GM18873 (cell line): Measurements from ENCODE around the gene NEU4.
"Not testable (repeated sequence)": the region's sequence is repeated elsewhere in the genome, so short reads cannot be mapped to it uniquely, and the experiment has no call there.

Experiments
- ATAC-seq: cut with Tn5 transposase; IDR thresholded peaks from one replicate; pipeline ENCODE4 v1.9.1; 2021; ENCODE audit warnings: mild to moderate bottlenecking, moderate library complexity, moderate number of reproducible peaks; ENCODE audit not compliant: unreplicated experiment, low FRiP score

Gene NEU4, protein sequence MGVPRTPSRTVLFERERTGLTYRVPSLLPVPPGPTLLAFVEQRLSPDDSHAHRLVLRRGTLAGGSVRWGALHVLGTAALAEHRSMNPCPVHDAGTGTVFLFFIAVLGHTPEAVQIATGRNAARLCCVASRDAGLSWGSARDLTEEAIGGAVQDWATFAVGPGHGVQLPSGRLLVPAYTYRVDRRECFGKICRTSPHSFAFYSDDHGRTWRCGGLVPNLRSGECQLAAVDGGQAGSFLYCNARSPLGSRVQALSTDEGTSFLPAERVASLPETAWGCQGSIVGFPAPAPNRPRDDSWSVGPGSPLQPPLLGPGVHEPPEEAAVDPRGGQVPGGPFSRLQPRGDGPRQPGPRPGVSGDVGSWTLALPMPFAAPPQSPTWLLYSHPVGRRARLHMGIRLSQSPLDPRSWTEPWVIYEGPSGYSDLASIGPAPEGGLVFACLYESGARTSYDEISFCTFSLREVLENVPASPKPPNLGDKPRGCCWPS

DNA sequence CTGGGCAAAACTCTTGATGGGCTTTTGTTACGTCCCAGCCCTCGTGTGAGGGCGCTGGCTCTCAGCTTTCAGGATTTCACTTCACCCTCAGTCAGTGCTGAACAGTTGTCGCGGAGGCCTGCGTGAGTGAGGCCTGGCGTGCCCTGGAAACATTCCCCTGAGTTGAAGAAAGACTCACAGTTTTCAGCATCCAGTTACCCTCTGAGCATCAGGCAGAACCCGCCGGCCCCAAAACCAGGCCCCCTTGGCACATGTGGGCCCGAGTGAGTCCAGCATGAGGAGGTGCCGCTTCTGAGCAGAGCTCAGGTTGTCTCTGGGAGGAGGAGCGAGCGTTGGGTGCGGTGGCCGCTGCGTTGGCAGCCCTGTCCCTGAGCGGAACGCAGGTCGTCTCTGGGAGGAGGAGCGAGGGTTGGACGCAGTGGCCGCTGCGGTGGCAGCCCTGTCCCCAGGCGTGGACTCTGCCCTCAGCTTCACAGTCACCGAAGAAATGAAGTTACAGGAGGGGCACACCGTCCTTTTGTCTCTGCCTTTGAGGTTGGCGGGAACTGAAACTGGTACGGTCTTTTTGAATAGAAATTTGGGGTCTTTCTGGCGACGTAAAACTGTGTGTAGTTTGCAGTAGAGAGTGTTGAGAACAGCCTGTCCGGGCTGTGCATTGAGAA is at the start of gene NEU4:
NEU4 (plus strand) TSS at position 473 of the 662 bp plus-strand sequence. CDS start 5,292 bp downstream, outside the sequence.
- no peak for ATAC-seq

DNA sequence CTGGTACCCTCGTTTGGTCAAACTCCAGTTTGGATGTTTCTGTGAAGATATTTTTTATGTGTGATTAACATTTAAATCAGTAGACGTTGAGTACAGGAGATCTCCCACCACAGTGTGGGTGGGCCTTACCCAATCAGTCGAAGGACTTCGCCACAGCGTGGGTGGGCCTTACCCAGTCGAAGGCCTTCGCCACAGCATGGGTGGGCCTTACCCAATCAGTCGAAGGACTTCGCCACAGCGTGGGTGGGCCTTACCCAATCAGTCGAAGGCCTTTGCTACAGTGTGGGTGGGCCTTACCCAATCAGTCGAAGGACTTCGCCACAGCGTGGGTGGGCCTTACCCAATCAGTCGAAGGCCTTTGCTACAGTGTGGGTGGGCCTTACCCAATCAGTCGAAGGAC is 49.1 kb upstream of the NEU4 start:
- ATAC-seq = not testable (repeated sequence)

DNA sequence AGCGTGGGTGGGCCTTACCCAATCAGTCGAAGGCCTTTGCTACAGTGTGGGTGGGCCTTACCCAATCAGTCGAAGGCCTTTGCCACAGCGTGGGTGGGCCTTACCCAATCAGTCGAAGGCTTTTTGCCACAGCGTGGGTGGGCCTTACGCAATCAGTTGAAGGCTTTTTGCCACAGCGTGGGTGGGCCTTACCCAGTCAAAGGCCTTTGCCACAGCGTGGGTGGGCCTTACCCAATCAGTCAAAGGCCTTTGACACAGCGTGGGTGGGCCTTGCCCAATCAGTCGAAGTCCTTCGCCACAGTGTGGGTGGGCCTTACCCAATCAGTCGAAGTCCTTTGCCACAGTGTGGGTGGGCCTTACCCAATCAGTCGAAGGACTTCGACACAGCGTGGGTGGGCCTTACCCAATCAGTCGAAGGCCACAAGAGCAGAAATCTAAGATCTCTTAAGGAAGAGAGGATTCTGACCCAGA is 48.7 kb upstream of the NEU4 start:
- ATAC-seq = no peak

DNA sequence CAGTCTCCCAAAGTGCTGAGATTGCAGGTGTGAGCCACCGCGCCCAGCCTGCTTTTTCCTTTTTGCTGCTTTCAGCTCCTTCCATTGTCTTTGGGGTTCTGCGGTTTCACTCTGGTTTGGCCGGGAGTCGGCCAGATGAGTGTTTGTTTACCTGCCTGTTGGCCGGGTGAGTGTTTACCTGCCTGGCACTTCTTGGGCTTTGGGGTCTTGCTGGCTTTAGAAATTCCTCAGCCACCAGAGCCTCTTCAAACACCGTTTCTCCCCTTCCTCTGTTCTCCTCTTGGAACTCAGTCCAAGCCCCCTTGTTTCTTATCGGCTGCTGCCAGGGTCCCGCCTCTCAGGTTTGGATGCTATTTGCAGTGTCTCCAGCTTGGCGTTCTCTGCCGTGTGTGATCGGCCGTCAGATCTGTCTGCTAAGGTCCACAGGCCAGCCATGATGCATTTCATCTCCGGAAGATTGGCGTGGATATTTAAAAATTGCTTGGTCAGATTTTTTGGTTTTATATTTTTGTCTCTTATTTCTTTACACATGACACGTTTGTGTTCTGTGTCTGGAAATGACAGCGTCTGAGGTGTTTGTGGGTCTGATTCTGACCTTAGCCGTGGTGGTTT is 46.6 kb upstream of the NEU4 start:
- ATAC-seq = no peak

DNA sequence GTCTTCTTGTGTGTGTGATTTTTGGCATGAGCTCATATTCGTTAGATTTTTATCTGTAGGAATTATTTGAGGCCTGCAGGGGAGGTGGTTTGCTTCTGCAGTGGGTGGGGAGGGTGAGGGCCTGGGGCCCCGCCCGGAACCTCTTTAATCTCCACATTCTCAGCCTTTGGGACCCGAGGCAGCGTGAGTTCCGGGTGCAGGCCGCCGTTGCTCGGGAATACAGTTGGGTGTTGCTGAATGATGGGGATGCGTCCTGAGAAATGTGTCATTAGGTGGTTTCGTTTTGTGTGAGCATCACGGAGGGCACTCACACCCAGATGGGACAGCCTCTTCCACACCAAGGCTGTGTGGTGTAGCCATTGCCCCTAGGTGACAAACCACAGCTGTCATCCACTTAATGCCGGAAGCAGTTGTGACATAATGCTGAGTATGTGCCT is 46.0 kb upstream of the NEU4 start:
- no peak for ATAC-seq

DNA sequence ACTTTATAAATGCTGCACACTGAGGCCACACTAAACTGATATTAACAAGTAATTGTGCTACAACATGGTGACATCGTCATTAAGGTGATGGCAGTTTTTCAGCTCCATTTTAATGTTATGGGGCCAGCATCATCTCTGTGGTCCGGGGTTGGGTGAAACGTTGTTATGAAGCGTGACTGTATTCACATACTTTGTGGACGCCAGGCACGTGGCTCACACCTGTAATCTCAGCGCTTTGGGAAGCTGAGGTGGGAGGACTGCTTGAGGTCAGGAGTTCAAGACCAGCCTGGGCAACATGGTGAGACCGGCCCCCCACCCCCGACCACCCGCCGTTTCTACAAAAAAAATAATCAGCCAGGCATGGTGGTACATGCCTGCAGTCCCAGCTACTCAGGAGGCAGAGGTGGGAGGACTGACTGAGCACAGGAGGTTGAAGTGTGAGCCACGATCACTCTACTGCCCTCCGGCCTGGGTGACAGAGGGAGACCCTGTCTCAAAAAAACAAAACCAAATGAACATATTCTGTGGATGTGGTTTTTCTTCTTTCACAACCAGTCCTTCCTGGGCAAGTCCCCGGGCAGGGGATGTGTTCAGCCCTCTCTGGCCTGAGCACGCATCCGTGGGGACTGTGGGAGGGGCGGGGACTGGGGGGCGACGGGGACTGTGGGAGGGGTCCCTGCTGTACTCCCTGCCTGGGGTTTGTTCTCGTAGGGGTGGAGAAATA is 45.3 kb upstream of the NEU4 start:
- no peak for ATAC-seq

DNA sequence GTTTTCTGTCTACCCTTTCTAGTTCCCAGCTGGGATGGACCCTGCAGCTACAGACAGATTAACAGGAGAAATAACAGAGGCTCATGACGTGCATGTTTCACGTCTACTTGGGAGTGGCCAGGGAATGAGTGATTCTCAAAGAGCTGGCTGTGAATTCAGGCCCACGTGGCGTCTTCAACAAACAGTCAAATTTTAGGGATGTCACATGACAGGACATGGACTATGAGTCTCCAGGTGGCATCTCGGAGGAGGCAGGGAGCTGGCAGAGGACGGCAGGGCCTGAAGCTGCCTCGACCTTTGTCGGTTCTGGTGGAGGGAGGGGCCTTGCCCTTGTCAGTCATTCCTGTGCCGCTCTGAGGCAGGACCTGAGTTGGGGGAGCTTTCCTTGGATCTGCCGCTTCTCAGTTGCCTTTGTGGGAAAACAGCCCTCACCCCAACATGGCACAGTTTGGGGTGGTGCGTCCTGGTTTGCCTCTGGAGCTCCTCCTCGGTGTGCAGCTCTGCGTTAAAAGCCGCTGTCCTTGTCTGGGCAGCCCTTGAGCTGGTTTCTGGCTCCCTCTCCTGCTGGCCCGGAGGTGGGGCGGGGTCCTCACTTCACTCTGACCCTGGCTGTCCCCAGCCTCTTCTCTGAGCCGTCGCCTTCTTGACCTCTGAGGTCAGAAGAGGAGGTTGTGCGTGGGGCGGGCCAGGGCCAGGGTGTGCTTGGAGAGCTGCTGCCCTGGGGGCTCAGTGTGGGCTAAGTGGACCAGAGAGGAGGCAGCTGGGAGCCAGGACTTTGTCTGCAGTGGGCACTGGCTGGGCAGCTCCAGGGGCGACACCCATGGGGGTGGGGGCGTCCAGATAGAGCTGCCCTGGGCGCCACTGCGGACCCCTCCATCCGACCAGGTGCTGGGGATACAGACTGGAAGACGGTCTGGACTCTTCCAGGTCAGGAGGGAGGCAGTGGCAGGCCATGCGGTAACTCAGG is 44.4 kb upstream of the NEU4 start:
- no peak for ATAC-seq

DNA sequence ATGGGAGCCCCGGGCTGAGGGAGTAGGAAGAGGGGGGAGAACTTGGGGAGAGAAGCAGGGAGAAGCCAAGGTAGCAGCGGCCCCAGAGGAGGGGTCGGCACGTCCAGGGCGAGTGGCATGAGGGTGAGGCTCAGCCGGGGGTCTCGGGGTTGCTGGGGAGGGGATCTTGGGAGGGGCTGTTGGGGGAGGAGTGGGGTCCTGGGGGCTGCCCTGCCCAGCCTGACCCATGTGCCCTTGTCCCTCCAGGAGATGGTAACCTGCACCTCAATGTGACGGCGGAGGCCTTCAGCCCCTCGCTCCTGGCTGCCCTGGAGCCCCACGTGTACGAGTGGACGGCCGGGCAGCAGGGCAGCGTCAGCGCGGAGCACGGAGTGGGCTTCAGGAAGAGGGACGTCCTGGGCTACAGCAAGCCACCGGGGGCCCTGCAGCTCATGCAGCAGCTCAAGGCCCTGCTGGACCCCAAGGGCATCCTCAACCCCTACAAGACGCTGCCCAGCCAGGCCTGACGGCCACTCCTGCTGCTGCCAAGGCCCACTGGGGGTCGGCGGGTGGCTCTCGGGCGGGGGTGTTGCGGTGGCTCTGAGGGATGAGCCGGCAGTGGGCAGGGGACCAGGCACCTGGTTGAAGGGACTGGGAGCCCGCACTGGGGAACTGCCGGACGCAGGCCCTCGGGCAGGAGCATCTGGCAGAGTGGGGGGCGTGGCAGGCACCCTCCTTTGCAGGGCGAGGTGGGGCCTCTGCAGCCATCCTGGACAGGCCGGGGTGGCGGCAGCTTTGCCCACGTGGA is 41.3 kb upstream of the NEU4 start:
- ATAC-seq = no peak

DNA sequence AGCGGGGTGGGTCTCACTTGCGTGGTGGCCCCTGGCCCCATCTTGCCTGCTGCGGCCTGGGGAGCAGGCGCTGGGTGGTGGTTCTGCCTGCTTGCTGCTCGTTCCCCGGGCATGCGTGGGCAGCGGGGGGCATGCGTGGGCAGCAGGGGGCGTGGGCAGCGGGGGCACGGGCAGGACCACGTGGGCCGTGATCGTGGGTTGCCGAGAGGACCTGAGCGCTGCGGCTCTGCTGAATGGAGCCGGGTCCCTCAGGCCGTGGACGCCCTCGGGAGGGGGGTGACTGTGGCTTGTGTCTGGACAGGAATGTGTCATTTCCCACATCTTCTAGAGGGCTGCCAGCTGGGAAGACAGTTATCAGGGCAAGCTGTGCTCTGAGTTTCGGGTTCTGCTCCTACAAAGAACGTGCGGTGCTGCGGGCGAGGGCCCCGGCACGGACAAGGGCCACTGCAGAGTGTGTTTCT is 40.7 kb upstream of the NEU4 start:
- ATAC-seq = no peak

DNA sequence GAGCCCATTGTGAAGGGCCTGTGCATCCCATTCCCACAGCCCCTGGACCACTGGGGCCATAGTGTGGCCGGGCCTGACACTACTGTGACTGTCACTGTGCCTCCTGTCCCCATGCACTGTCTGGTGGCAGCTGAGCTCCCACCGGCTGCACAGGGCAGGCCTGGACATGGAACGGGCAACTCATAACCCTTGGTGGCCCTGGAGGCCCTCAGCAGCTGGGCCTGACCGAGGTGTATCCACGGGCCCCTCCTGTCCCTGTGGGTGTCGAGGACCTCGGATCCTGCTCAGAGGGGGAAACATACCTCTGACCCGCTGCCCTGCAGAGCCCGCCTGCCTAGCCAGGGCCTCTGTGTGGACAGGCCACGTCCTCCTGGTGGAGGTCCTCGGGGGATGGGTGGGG is 40.1 kb upstream of the NEU4 start:
- no peak for ATAC-seq

DNA sequence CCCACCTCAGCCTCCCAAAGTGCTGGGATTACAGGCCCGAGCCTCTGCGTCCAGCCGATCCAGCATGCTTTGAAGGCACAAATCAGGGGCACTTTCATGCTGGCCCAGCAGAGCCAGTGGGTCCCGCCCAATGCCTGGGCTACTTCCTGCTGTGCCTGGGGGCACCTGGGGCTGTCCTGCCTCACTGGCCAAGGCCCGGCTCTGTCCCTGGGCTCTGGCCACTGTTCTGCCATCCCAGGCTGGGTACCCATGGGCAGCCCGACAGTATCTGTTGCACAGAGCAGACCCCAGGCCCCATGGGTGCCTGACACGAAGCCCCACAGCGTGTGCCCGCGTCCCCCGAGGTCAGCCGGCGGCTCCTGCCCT is 39.2 kb upstream of the NEU4 start:
- ATAC-seq = no peak

DNA sequence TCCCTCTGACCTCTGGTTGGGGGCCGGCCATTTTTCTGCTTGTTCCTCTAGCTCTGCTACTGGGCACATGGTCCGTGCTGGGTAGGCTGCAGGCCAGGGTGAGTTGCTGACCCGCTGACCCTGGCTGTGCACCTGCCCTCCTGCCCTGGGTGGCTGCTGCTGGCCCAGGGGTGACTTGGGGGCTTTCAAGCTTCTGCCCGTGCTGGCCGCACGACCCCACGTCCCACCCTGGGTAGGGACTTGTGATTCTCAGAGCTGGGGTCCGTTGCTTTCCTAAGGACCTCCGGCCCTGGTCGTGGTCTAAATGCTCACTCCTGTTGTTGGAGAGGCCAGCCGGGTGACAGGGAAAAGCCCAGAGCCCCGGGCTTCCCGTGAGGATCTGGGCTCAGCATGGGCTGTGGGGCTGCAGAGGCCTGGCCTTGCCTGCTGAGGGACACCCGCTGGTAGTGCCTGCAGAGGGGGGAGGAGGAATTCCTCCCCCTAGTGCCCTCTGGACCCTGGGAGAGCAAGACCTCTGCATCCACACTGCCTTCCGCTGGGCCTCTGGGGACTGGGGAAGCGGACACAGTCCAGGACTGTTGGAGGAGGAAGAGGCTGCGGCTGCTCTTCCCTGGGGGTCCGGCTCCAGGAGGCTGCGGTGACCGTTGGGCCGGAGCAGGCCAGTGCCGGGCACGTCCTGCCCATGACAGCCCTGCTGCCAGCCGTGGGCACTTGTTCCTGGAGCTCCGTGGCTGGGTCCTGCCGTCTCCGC is 38.6 kb upstream of the NEU4 start:
- no peak for ATAC-seq

DNA sequence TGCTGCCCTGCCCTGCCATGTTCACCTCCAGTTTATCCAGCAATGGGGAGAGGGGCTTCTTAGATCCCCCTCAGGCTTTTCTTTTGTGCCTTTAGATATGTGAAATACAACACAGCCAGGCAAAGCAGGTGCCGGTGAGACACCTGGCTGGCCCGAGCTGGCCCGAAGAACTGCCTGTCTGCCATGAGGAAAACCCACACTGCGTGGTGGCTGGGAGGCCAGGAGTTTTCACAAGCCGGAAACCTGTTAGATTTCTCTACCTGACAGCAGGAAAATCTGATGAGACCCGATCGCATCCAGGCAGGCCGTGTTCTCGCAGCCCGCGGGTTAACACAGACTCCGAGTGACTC is 38.1 kb upstream of the NEU4 start:
- ATAC-seq = no peak

DNA sequence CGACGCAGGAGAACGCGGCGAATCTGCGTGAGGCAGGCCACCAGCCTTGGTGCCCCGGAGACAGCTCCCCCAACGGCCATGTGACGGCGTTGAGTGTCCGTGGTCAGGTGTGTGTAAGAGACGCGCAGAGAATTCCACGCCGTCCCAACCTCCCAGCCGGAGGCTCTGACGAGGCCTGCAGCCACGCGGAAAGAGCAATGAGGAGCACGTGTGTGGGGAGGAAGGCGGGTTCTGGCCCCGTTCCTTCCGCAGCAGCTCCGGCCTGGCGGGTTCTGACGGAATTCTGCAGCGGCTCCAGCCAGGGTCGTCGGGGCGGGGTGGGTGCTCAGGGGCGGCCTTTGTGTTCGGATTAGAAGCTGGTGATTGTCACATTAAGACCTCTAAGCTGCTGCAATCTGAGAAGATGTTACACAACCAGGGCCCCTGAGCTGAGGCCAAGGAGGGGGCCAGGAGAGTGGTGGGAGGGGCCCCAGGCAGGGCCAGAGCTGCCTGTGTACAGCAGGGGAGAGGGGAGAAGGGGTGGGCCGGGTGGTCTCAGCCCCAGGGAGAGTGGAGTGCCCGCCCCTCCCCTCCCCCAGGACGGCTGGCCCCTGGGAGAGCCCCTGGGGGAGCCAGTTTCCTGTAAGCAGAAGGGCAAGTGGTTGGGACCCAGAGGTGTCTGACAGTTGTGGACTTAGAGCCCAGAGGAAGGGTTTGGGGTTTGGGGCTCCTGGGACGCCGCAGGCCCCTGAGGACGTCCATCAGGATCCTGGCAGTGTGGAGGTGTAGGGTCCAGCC is 37.5 kb upstream of the NEU4 start:
- ATAC-seq = no peak

DNA sequence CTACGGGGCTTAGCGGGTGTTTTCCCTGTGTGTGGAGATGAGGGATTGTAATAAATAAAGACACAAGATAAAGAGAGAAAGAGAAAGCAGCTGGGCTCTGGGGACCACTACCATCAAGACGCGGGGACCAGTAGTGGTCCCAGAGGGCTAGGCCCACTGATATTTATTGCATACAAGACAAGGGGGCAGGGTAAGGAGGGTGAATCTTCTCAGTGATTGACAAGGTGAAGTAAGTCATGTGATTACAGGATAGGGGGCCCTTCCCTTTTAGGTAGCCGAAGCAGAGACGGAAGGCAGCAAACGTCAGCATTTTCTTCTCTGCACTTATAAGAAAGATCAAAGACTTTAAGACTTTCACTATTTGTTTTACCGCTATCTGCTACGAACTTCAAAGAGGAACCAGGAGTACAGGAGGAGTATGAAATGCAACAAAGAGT is 36.9 kb upstream of the NEU4 start:
- no peak for ATAC-seq

DNA sequence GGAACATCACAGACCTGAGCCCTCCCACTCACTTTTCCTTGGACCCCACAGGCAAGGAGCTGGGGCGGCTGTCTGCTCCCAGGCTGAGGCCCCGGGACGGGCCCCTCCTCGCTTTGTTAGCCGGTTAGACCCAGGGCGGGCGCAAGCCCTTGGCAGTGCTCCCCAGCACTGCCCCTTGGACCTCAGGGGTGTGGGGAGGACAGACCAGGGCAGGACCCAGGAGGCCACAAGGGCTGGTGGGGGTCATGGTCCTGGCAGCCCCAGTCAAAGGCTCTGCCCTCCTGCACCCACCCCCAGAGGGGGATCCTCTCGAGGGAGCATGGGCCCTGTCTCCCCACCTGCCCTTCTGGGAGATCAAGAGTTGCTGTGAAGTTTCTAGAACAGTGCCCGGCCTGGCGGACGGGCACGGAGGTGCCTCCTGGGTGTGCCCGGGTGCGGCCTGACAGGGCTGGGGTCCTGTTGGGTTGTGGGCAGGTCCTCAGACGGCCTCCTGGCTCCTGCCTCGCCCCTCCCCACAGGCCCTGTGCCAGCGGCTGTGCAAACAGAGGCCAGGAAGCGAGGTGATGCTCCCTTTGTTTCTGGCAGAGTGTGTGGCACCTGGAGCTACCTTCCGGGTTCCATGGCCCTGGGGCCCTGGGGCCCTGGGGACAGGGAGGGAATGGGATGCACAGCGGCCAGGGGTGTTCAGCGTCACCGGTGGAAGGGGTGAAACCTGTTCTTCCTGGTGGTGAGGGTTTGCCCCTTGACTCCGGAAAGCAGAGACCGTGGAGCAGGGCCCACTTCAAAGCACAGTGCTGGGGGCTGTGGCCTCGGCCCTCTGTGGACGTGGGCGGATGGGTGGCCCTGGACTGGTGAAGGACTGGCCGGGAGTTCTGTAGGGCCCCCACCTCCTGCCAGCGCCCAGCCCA is 35.2 kb upstream of the NEU4 start:
- no peak for ATAC-seq
